MM.1S (cell line): ENCODE results near the gene TIMM44.

Experiments used
- DNase-seq: peaks from one replicate; pipeline ENCODE4 v3.0.0-alpha.2; 2015
- H2AFZ ChIP-seq: fragments of 300-600 bp; sonication (generic); 2 replicates; pipeline ENCODE4 v1.6.0; 2016; ENCODE audit warnings: antibody characterized with exemption, low read length
- H3F3A ChIP-seq: fragments of 300-600 bp; sonication (generic); 2 replicates; pipeline ENCODE4 v1.6.1; 2016; ENCODE audit warnings: mild to moderate bottlenecking, antibody characterized with exemption, low read length, moderate library complexity, mixed read lengths; ENCODE audit not compliant: insufficient read depth
- H3K27ac ChIP-seq: fragments of 300-600 bp; sonication (generic); 2 replicates; pipeline ENCODE4 v1.5.1; 2016; ENCODE audit warnings: mild to moderate bottlenecking, low read length
- H3K27me3 ChIP-seq: fragments of 300-600 bp; sonication (generic); replicated peaks from 2 replicates; pipeline ENCODE4 v1.6.0; 2016; ENCODE audit warnings: low read length; ENCODE audit not compliant: insufficient read depth
- H3K36me3 ChIP-seq: fragments of 300-600 bp; sonication (generic); replicated peaks from 2 replicates; pipeline ENCODE4 v1.6.1; 2016; ENCODE audit warnings: mild to moderate bottlenecking, low read length, mixed read lengths; ENCODE audit not compliant: insufficient read depth
- H3K4me1 ChIP-seq: fragments of 300-600 bp; sonication (generic); 2 replicates; pipeline ENCODE4 v1.6.1; 2016; ENCODE audit warnings: low read length, mixed read lengths
- H3K4me2 ChIP-seq: fragments of 300-600 bp; sonication (generic); 2 replicates; pipeline ENCODE4 v1.6.0; 2016; ENCODE audit warnings: low read depth, low read length
- H3K4me3 ChIP-seq: fragments of 300-600 bp; sonication (generic); 2 replicates; pipeline ENCODE4 v1.5.1; 2016; ENCODE audit warnings: low read length, mixed read lengths
- H3K79me2 ChIP-seq: fragments of 300-600 bp; sonication (generic); 2 replicates; pipeline ENCODE4 v1.6.1; 2016; ENCODE audit warnings: mixed run types, low read length, mixed read lengths
- H3K9ac ChIP-seq: fragments of 300-600 bp; sonication (generic); 2 replicates; pipeline ENCODE4 v1.6.1; 2016; ENCODE audit warnings: low read length, mixed read lengths
- H3K9me2 ChIP-seq: fragments of 300-600 bp; sonication (generic); replicated peaks from 2 replicates; pipeline ENCODE4 v1.6.1; 2016; ENCODE audit warnings: mild to moderate bottlenecking, low read length, mixed read lengths; ENCODE audit not compliant: insufficient read depth
- H3K9me3 ChIP-seq: fragments of 300-600 bp; sonication (generic); replicated peaks from 2 replicates; pipeline ENCODE4 v1.6.1; 2016; ENCODE audit warnings: mild to moderate bottlenecking, low read length, mixed read lengths; ENCODE audit not compliant: insufficient read depth
- H4K20me1 ChIP-seq: fragments of 300-600 bp; sonication (generic); 2 replicates; pipeline ENCODE4 v1.6.1; 2016; ENCODE audit warnings: mild to moderate bottlenecking, low read length, moderate library complexity, mixed read lengths; ENCODE audit not compliant: insufficient read depth
- CTCF ChIP-seq: fragments of 300-600 bp; sonication (generic); IDR thresholded peaks from 2 replicates; pipeline ENCODE4 v1.5.1; 2016; ENCODE audit warnings: antibody characterized with exemption, low read length, mixed read lengths
- EZH2 ChIP-seq: fragments of 300-600 bp; sonication (generic); optimal IDR thresholded peaks from 2 replicates; pipeline ENCODE3; 2017; ENCODE audit warnings: low read depth, mild to moderate bottlenecking, antibody characterized with exemption, low read length, mixed read lengths
- EZH2phosphoT487 ChIP-seq: fragments of 300-600 bp; sonication (generic); IDR thresholded peaks from 2 replicates; pipeline ENCODE4 v1.6.1; 2018; ENCODE audit warnings: antibody characterized with exemption, low read length

Gene TIMM44

DNA sequence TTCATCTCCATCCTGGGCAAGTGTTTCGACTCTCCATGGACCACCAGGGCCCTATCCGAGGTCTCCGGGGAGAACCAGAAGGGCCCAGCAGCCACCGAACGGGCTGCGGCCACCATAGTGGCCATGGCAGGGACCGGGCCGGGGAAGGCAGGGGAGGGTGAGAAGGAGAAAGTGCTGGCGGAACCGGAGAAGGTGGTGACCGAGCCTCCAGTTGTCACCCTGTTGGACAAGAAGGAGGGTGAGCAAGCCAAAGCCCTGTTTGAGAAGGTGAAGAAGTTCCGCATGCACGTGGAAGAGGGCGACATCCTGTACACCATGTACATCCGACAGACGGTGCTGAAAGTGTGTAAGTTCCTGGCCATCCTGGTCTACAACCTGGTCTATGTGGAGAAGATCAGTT is 44.5 kb downstream of the TIMM44 start:
- Histone ChIP-seq H3K9ac (no peak overlapping the region), H3K27me3 (peaks cover 41% of the 10 kb centered on the region), H3K9me3 (no peaks in the 10 kb centered on the region), H3K27ac (no peak overlapping the region), H3K36me3 (no peaks in the 10 kb centered on the region), H3K4me1 (peaks cover 5% of the 10 kb centered on the region; the same call in 1 of the 2 replicates), H3K4me2 (no peak overlapping the region), H3K9me2 (no peaks in the 10 kb centered on the region), H3K4me3 (no peak overlapping the region), H3K79me2 (peaks cover 6% of the 10 kb centered on the region), H3F3A (no peaks in the 10 kb centered on the region), H2AFZ (no peak overlapping the region), H4K20me1 (no peaks in the 10 kb centered on the region)
- TF ChIP-seq EZH2phosphoT487 (no peak), CTCF (no peak), EZH2 (no peak)
- DNase-seq = no peak

- H3K4me2 ChIP-seq = no peak overlapping the region
- no peaks in the 10 kb centered on the region for H3F3A ChIP-seq
- H3K27me3 ChIP-seq = peaks cover 55% of the 10 kb centered on the region
- H3K36me3 ChIP-seq = no peaks in the 10 kb centered on the region
- no peaks in the 10 kb centered on the region for H3K4me1 ChIP-seq
- no peak overlapping the region for H3K9ac ChIP-seq
- TF ChIP-seq EZH2phosphoT487 = no peak
- no peak for TF ChIP-seq CTCF
- TF ChIP-seq EZH2 = no peak
- H3K27ac ChIP-seq = no peak overlapping the region
- H4K20me1 ChIP-seq = no peaks in the 10 kb centered on the region
- no peaks in the 10 kb centered on the region for H3K79me2 ChIP-seq
- H3K4me3 ChIP-seq = no peak overlapping the region
- no peak for DNase-seq
- H3K9me2 ChIP-seq = no peaks in the 10 kb centered on the region
- H2AFZ ChIP-seq = no peak overlapping the region
- H3K9me3 ChIP-seq = no peaks in the 10 kb centered on the region
Observed at GRCh38 chr19:7897292-7897691, 46.2 kb downstream of the TIMM44 start.

- Histone ChIP-seq H3K4me3 (no peak overlapping the region), H3K9ac (no peak overlapping the region)
Observed at GRCh38 chr19:7895565-7895964, 47.9 kb downstream of the TIMM44 start.

More at GRCh38 chr19:7895565-7895964, 47.9 kb downstream of the TIMM44 start:
- no peak for DNase-seq
- H3K4me2 ChIP-seq = no peak overlapping the region
- H3K27me3 ChIP-seq = peaks cover 67% of the 10 kb centered on the region
- TF ChIP-seq CTCF = no peak
- no peak for TF ChIP-seq EZH2
- TF ChIP-seq EZH2phosphoT487 = no peak
- H4K20me1 ChIP-seq = no peaks in the 10 kb centered on the region
- H3F3A ChIP-seq = no peaks in the 10 kb centered on the region
- H3K9me2 ChIP-seq = no peaks in the 10 kb centered on the region
- H2AFZ ChIP-seq = no peak overlapping the region
- H3K79me2 ChIP-seq = no peaks in the 10 kb centered on the region
- no peaks in the 10 kb centered on the region for H3K9me3 ChIP-seq
- H3K4me1 ChIP-seq = no peaks in the 10 kb centered on the region
- no peak overlapping the region for H3K27ac ChIP-seq
- H3K36me3 ChIP-seq = no peaks in the 10 kb centered on the region
